WTC11 (cell line): Measurements from ENCODE around the gene SLC66A2. TPM values are rescaled to one million over a fixed set of nuclear protein-coding genes. Genes with fewer than 3 reads are reported as not detected.

Source experiments
- ATAC-seq: fragments of 200-7000 bp; cut with Tn5 transposase; 2 replicates; pipeline ENCODE4 v1.10.0; 2021; ENCODE audit warnings: mild to moderate bottlenecking, moderate library complexity
- CTCF ChIA-PET: fragments of 300-600 bp; sonication (Branson Sonifier 250); formaldehyde crosslinking; loops from one replicate; lab custom pipeline; 2021; ENCODE audit warnings: antibody characterized with exemption; lab: Charles Lee
- POLR2A ChIA-PET: fragments of 350-600 bp; sonication (Branson Sonifier 250); formaldehyde crosslinking; loops from one replicate; lab custom pipeline; 2021; ENCODE audit warnings: antibody characterized with exemption; lab: Charles Lee
- DNase-seq: peaks from one replicate; pipeline ENCODE4 v3.0.0; 2021; ENCODE audit warnings: low spot score
- H3K27ac Mint-ChIP-seq: 2 replicates; pipeline ENCODE4 v1.8.0; 2021; ENCODE audit warnings: mixed read lengths
- H3K27me3 Mint-ChIP-seq: 2 replicates; pipeline ENCODE4 v1.8.0; 2021; ENCODE audit warnings: low read depth, mild to moderate bottlenecking, moderate library complexity, mixed read lengths
- H3K36me3 Mint-ChIP-seq: 2 replicates; pipeline ENCODE4 v1.8.0; 2021; ENCODE audit warnings: mixed read lengths
- H3K4me1 Mint-ChIP-seq: 2 replicates; pipeline ENCODE4 v1.8.0; 2022; ENCODE audit warnings: mixed read lengths
- H3K4me3 Mint-ChIP-seq: 2 replicates; pipeline ENCODE4 v1.8.0; 2021; ENCODE audit warnings: mild to moderate bottlenecking, moderate library complexity, mixed read lengths
- H3K9me3 Mint-ChIP-seq: 2 replicates; pipeline ENCODE4 v1.8.0; 2021; ENCODE audit warnings: mixed read lengths
- AR ChIP-seq: fragments of 250-450 bp; sonication (Bioruptor Pico); IDR thresholded peaks from 2 replicates; pipeline ENCODE4 v1.9.0; 2021; ENCODE audit warnings: mild to moderate bottlenecking
- ATF2 ChIP-seq: sonication (generic); formaldehyde crosslinking; IDR thresholded peaks from 2 replicates; pipeline ENCODE4 v1.8.1; 2022; ENCODE audit warnings: low read depth, missing genetic modification reagents, borderline replicate concordance
- E2F5 ChIP-seq: sonication (generic); formaldehyde crosslinking; IDR thresholded peaks from 2 replicates; pipeline ENCODE4 v1.8.1; 2022; ENCODE audit warnings: mild to moderate bottlenecking, moderate library complexity, missing genetic modification reagents
- FOXP1 ChIP-seq: sonication (generic); formaldehyde crosslinking; IDR thresholded peaks from 2 replicates; pipeline ENCODE4 v1.8.0; 2022; ENCODE audit warnings: missing genetic modification reagents, mild to moderate bottlenecking, moderate library complexity, borderline replicate concordance
- IRF1 ChIP-seq: sonication (generic); formaldehyde crosslinking; IDR thresholded peaks from 2 replicates; pipeline ENCODE4 v1.8.0; 2023; ENCODE audit warnings: missing genetic modification reagents
- IRF2 ChIP-seq: sonication (generic); formaldehyde crosslinking; IDR thresholded peaks from 2 replicates; pipeline ENCODE4 v1.8.0; 2022; ENCODE audit warnings: low read depth, missing genetic modification reagents, borderline replicate concordance
- NFYB ChIP-seq: sonication (generic); formaldehyde crosslinking; conservative IDR thresholded peaks from 2 replicates; pipeline ENCODE4 v1.8.0; 2022; ENCODE audit warnings: low read depth, missing genetic modification reagents
- SMAD4 ChIP-seq: sonication (generic); formaldehyde crosslinking; IDR thresholded peaks from 2 replicates; pipeline ENCODE4 v1.8.0; 2022; ENCODE audit warnings: mild to moderate bottlenecking, missing genetic modification reagents
- USF1 ChIP-seq: sonication (generic); formaldehyde crosslinking; IDR thresholded peaks from 2 replicates; pipeline ENCODE4 v1.8.0; 2022; ENCODE audit warnings: mild to moderate bottlenecking, missing genetic modification reagents
- ZNF263 ChIP-seq: sonication (generic); formaldehyde crosslinking; IDR thresholded peaks from 2 replicates; pipeline ENCODE4 v1.8.1; 2022; ENCODE audit warnings: low read depth, mild to moderate bottlenecking, moderate library complexity, missing genetic modification reagents
- ZSCAN18 ChIP-seq: fragments of 250-450 bp; sonication (Bioruptor Pico); IDR thresholded peaks from 2 replicates; pipeline ENCODE4 v2.1.2; 2022; ENCODE audit warnings: mild to moderate bottlenecking, moderate library complexity
- total RNA-seq: library from RNA; stranded (reverse); gene quantifications from 3 replicates; pipeline ENCODE4 v1.2.3, GENCODE V29; 2021

Gene SLC66A2
- total RNA-seq, 1 experiment from 2014 or later: 20.9 TPM

GRCh38 chr18:79979843-79980242, 28.4 kb upstream of the SLC66A2 start:
- H3K36me3 Mint-ChIP-seq: peaks cover 35% of the 10 kb centered on the region
- H3K27ac Mint-ChIP-seq: peak overlapping the region; percentile 49; the same call in 1 of the 2 replicates
- CTCF ChIA-PET: no interaction called here

GRCh38 chr18:79975985-79976680, 24.7 kb upstream of the SLC66A2 start:
- Mint-ChIP-seq H3K4me1 (peaks cover 4% of the 10 kb centered on the region; the same call in 1 of the 2 replicates), H3K4me3 (no peak overlapping the region), H3K36me3 (peaks cover 66% of the 10 kb centered on the region), H3K27ac (peak overlapping the region; percentile 63; the same call in 1 of the 2 replicates), H3K9me3 (no peaks in the 10 kb centered on the region), H3K27me3 (no peaks in the 10 kb centered on the region)
- DNase-seq (no peak), ATAC-seq (no peak)
- ChIA-PET POLR2A (no interaction called here), CTCF (no interaction called here)
- TF ChIP-seq E2F5 (CRISPR knock-in tag): no peak
- TF ChIP-seq ZNF263 (CRISPR knock-in tag): no peak
- TF ChIP-seq FOXP1 (CRISPR knock-in tag): no peak
- no peak for TF ChIP-seq IRF2 (CRISPR knock-in tag)
- TF ChIP-seq IRF1 (CRISPR knock-in tag): no peak
- TF ChIP-seq ATF2 (CRISPR knock-in tag): no peak
- TF ChIP-seq SMAD4 (CRISPR knock-in tag): no peak

More at GRCh38 chr18:79979843-79980242, 28.4 kb upstream of the SLC66A2 start:
- Mint-ChIP-seq H3K4me3 (no peak overlapping the region), H3K9me3 (no peaks in the 10 kb centered on the region), H3K27me3 (no peaks in the 10 kb centered on the region), H3K4me1 (peaks cover 7% of the 10 kb centered on the region; the same call in 1 of the 2 replicates)
- POLR2A ChIA-PET: interaction anchor here (0.6 kb wide), 1 partner anchor 16 kb away, joined by 3 read pairs; no protein-coding TSS in a partner anchor
- ATAC-seq (no peak), DNase-seq (no peak)
- TF ChIP-seq ZNF263 (CRISPR knock-in tag) (no peak), ZSCAN18 (no peak), IRF1 (CRISPR knock-in tag) (no peak), AR (CRISPR knock-in tag) (no peak), USF1 (CRISPR knock-in tag) (no peak), NFYB (CRISPR knock-in tag) (no peak)
